HG03558 (cell line): ENCODE measurements around the gene GPM6B.
"Not testable (repeated sequence)": the region's sequence is repeated elsewhere in the genome, so short reads cannot be mapped to it uniquely, and the experiment has no call there.

ENCODE experiments used
- ATAC-seq: cut with Tn5 transposase; IDR thresholded peaks from one replicate; pipeline ENCODE4 v1.9.1; 2021; ENCODE audit warnings: moderate number of reproducible peaks; ENCODE audit not compliant: unreplicated experiment; ENCODE audit errors: extremely low read depth

GPM6B gene

GRCh38 chrX:13733506-13733905, 83.4 kb downstream of the GPM6B start:
- no peak for ATAC-seq

DNA sequence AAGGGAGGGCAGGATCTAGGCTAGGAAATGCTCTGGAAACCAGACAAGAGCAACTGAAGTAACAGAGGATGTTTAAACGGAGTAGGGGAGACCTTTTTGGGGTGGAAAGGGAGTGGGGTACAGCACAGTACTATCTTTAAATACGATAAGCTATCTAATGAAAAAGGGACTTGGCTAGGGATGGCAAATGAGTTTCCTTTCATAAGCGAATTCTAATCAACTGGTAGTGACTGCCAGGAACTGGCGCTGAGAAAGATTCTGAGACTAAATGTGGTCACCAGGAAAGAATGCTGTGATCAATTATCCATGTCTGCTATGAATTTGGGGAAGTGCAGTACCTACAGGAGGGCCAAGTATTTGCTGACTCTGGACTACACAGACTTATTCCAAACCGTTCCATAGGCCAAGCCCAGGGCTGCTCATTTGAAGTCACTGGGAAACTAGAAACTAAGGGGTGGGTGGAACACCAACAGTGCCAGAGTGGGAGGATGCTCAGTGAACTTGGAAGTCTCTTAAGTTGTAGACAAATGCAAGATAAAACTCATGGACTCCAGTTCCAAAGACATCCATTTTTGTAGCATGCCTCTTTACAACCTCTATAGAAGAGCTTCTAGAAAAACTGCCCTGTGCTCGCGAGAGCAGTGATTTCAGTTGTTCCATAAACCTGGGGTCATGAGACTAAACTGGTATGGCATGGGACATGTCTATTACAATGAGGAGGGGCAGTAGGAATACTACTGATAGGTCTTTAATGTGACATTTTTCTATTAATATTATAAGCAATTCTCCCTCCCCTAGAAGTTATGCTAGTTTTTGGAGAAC, 84.4 kb downstream of the GPM6B start:
- no peak for ATAC-seq

DNA sequence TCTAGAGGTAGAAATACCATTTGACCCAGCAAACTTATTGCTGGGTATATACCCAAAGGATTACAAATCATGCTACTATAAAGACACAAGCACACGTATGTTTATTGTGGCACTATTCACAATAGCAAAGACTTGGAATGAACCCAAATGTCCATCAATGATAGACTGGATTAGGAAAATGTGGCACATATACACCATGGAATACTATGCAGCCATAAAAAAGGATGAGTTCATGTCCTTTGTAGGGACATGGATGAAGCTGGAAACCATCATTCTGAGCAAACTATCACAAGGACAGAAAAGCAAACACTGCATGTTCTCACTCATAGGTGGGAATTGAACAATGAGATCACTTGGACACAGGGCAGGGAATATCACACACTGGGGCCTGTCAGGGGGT, 86.4 kb downstream of the GPM6B start:
- ATAC-seq, result not testable (repeated sequence)

- not testable (repeated sequence) for ATAC-seq
Measured at GRCh38 chrX:13726583-13726982, 90.3 kb downstream of the GPM6B start.

- not testable (repeated sequence) for ATAC-seq
Measured at GRCh38 chrX:13724878-13725277, 92.0 kb downstream of the GPM6B start.

DNA sequence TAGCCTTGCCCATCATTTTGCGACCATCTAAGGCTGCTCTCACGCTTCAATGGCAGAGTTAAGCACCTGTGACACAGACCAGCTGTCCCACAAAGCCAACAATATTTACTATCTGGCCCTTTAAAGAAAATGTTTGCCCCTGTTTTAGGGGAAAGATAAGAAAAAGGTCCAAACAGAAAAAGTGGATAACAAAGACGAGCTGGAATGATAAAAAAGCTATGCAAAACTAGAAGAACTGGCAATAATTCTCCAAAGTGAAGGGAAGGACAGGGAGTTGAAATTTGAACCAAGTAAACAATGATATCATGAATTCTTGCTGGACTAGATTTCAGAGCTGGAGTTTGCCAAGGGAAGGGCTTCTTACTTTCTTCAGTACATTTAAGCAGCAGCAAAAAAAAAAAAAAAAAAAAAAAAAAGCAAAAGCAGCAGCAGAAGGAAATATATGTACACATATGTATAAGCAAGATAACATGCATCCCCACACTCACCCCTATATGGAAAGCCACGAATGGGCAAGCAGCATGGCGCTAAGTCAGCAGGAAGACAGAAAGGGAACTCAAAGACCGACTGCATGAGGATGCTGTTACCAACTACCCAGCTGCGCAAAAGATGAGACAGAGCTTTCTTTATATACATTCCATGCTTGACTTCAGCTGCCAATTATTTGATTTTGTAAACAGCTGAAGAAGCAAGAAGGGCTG, 94.9 kb downstream of the GPM6B start:
- no peak for ATAC-seq

- no peak for ATAC-seq
Measured at GRCh38 chrX:13721371-13721770, 95.5 kb downstream of the GPM6B start.
